ENCODE measurements around the gene PCDHGB3.
"Not testable (repeated sequence)": the region's sequence is repeated elsewhere in the genome, so short reads cannot be mapped to it uniquely, and the experiment has no call there.

Gene PCDHGB3

DNA sequence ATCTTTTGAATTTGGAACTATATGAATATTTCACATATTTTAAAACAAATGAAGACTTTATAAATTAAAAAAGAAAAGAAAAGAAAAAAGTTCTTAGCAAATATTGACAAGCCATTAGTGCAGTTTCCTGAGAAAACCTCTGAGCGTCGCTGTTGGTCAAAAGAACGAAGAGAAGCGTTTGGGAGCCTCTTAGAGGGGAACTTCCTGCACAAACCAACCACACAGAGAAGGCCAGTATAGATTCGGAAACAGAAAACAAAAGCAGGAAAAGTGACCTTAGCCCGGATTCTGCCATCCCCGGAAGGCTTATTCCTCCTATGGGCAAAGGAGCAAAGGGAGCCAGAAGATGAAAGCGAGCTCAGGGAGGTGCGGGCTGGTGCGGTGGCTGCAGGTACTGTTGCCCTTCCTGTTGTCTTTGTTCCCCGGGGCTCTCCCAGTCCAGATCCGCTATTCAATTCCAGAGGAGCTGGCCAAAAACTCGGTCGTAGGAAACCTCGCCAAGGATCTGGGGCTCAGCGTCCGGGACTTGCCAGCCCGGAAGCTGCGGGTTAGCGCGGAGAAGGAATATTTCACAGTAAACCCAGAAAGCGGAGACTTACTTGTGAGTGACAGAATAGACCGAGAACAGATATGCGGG lies 10.1 kb upstream of the PCDHGB3 start, which contains the start of gene PCDHGB2:
TSS of gene PCDHGB2 (plus strand) at position 205 of the 637 bp plus-strand sequence. CDS start at position 347, 142 bp downstream.
- peak; percentile 14 for DNase-seq

DNA sequence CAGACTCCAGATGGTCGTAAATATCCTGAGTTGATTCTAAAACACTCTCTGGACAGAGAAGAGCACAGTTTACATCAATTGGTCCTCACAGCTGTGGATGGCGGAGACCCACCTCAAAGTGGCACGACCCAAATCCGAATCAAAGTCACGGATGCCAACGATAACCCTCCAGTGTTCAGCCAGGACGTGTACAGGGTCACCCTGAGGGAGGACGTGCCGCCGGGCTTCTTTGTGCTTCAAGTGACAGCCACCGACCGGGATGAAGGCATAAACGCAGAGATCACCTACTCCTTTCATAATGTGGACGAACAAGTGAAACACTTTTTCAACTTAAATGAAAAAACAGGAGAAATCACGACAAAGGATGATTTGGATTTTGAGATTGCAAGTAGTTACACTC lies 9.4 kb upstream of the PCDHGB3 start:
- DNase-seq: no peak

DNA sequence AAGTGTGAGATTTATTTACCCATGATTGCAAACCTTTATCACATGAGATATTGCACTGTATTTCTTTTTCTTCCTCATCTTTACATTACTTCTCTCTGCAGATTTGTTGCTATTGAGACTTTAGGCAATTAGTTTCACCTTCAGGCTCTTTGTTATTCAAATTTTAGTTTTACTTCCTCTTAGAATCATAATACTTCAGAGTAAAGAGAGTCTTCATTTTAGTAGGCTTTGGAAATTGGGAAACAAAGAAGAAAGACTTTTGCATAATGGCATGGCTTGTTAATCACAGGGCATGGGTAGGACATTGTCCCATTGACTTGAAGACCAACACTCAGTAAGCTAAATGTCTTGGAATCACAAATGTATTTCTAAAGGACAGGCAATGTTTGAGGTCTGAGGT lies 7.3 kb upstream of the PCDHGB3 start:
- no peak for DNase-seq

DNA sequence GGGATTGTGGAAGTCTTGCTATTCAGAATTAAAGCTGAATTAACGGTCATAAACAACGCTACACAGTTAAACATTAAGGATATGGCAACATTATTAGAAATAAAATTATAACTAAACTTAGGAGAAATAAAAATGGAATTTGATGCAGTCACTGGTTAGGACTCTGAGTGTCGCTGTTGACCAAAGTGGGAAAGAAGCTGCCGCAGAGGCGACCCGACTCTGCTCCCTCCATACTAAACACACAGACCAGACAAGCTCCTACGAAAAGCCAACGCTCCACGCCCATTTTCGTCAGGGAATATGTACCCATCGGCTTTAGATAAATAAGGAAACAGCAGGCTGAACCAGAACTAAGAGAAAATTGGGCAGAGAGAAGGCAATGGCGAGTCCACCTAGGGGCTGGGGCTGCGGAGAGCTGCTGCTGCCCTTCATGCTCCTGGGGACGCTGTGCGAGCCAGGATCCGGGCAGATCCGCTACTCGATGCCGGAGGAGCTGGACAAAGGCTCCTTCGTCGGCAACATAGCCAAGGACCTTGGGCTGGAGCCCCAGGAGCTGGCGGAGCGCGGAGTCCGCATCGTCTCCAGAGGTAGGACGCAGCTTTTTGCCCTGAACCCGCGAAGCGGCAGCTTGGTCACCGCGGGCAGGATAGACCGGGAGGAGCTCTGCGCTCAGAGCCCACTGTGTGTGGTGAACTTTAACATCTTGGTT lies 5.9 kb upstream of the PCDHGB3 start, which contains the start of gene PCDHGA5:
TSS of gene PCDHGA5 (plus strand) at position 211 of the 709 bp plus-strand sequence. CDS start at position 380, 169 bp downstream.
- no peak for DNase-seq

DNA sequence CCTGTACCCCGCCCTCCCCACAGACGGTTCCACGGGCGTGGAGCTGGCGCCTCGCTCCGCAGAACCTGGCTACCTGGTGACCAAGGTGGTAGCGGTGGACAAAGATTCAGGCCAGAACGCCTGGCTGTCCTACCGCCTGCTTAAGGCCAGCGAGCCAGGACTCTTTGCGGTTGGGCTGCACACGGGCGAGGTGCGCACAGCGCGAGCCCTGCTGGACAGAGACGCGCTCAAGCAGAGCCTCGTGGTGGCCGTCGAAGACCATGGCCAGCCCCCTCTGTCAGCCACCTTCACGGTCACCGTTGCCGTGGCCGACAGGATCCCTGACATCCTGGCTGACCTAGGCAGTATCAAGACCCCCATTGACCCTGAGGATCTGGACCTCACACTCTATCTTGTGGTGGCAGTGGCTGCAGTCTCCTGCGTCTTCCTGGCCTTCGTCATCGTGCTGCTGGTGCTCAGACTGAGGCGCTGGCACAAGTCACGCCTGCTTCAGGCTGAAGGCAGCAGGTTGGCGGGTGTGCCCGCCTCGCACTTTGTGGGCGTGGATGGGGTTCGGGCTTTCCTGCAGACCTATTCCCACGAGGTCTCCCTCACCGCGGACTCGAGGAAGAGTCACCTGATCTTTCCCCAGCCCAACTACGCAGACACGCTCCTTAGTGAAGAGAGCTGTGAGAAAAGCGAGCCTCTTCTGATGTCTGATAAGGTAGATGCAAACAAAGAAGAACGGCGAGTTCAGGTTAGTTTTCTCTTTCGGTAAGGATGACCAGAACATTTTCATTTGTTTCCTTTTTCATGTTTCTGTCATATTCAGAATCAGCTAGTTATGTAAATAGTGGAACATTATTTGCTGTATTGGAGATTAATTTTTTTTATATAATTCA lies 3.8 kb upstream of the PCDHGB3 start:
- no peak for DNase-seq

DNA sequence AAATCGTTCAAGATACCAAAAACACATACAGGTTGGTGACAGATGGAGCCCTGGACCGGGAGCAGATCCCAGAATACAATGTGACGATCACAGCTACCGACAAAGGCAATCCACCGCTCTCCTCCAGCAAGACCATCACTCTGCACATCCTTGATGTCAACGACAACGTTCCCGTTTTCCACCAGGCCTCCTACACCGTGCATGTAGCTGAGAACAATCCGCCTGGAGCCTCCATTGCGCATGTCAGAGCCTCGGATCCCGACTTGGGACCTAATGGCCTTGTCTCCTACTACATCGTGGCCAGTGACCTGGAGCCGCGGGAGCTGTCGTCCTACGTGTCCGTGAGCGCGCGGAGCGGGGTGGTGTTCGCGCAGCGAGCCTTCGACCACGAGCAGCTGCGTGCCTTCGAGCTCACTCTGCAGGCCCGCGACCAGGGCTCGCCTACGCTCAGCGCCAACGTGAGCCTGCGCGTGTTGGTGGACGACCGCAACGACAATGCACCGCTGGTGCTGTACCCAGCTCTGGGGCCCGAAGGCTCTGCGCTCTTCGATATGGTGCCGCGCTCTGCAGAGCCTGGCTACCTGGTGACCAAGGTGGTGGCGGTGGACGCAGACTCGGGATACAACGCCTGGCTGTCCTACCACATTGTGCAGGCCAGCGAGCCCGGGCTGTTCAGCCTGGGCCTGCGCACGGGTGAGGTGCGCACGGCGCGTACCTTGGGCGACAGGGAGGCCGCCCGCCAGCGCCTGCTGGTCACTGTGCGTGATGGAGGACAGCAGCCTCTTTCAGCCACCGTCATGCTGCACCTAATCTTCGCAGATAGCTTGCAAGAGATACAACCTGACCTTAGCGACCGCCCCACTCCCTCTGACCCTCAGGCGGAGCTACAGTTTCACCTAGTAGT lies 1.8 kb downstream of the PCDHGB3 start:
- no peak for DNase-seq

DNA sequence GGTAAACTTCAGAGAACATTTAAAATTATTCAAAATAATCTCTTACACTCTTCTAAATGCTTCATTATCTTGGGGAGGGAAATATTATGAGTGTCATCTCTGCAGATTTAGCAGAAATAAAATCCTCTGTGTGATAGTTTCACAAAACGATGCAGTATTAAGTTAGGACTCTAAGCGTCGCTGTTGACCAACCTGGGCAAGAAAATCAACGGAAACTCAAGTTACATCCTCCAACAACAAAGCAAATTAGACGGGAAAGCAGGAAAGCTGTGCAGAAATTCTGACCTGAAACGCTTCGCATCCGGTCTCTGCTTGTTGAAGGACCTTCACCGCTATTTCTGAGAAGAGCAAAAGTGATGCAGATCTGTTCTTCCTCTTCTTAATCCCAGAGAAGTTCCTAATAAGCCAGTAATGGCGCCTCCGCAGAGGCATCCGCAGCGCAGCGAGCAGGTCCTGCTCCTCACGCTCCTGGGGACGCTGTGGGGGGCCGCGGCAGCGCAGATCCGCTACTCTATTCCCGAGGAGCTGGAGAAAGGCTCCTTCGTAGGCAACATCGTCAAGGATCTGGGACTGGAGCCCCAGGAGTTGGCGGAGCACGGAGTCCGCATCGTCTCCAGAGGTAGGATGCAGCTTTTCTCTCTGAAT lies 3.8 kb downstream of the PCDHGB3 start, which contains the start of gene PCDHGA6:
TSS of gene PCDHGA6 (plus strand) at position 219 of the 645 bp plus-strand sequence. CDS start at position 412, 193 bp downstream.
- no peak for DNase-seq

DNA sequence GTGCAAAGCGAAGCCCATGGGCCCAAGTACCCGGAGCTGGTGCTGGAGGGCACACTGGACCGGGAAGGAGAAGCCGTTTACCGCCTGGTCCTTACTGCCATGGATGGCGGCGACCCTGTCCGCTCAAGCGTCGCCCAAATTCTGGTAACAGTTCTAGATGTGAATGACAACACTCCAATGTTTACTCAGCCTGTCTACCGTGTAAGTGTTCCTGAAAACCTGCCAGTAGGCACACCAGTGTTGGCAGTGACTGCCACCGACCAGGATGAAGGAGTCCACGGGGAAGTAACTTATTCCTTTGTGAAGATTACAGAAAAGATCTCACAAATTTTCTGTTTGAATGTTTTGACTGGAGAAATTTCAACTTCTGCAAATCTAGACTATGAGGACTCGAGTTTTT lies 4.6 kb downstream of the PCDHGB3 start:
- no peak for DNase-seq

DNA sequence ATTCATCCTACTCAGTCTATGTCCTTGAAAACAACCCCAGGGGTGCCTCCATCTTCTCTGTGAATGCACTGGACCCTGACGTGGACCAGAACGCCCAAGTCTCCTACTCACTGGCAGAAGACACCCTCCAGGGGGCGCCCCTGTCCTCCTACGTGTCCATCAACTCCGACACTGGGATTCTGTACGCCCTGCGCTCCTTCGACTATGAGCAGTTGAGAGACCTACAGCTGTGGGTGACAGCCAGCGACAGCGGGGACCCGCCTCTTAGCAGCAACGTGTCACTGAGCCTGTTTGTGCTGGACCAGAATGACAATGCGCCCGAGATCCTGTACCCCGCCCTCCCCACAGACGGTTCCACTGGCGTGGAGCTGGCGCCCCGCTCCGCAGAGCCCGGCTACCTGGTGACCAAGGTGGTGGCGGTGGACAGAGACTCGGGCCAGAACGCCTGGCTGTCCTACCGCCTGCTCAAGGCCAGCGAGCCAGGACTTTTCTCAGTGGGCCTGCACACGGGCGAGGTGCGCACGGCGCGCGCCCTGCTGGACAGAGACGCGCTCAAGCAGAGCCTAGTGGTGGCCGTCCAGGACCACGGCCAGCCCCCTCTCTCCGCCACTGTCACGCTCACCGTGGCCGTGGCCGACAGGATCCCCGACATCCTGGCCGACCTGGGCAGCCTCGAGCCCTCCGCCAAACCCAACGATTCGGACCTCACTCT lies 5.6 kb downstream of the PCDHGB3 start:
- not testable (repeated sequence) for DNase-seq

DNA sequence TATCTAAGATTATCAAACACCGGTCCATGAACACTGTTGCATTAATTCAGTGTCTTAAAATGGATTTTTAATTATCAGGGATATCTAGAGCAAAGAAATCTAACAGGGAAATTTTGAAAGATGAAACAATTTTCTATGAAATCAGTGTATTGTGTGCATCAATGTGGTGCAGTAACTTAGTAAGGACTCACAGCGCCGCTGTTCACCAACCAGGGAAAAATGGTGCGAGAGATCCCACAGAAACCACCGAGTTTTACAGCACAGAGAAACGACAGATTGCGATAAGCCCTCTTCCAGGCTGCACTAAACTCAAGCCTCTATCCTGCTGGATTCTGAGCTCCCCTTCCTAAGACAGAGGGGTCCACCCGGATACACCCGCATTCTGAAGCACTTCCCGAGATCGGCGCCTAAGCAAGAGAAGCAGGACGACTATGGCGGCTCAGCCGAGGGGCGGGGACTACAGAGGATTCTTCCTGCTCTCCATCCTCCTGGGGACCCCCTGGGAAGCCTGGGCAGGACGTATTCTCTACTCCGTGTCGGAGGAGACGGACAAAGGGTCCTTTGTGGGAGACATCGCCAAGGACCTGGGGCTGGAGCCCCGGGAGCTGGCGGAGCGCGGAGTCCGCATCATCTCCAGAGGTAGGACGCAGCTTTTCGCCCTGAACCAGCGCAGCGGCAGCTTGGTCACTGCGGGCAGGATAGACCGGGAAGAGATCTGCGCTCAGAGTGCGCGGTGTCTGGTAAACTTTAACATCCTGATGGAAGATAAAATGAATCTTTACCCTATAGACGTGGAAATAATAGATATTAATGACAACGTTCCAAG lies 12.6 kb downstream of the PCDHGB3 start, which contains the start of gene PCDHGA7:
TSS of gene PCDHGA7 (plus strand) at position 274 of the 826 bp plus-strand sequence. CDS start at position 432, 158 bp downstream.
- DNase-seq: no peak

DNA sequence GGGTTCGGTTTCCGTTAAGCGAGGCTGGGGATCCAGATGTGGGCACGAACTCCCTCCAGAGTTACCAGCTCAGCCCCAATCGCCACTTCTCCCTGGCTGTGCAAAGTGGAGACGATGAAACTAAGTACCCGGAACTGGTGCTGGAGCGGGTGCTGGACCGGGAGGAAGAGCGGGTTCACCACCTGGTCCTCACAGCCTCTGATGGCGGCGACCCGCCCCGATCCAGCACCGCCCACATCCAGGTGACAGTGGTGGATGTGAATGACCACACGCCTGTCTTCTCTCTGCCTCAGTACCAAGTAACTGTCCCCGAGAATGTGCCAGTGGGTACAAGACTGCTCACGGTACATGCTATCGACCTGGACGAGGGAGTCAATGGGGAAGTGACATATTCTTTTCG lies 13.3 kb downstream of the PCDHGB3 start:
- no peak for DNase-seq

DNA sequence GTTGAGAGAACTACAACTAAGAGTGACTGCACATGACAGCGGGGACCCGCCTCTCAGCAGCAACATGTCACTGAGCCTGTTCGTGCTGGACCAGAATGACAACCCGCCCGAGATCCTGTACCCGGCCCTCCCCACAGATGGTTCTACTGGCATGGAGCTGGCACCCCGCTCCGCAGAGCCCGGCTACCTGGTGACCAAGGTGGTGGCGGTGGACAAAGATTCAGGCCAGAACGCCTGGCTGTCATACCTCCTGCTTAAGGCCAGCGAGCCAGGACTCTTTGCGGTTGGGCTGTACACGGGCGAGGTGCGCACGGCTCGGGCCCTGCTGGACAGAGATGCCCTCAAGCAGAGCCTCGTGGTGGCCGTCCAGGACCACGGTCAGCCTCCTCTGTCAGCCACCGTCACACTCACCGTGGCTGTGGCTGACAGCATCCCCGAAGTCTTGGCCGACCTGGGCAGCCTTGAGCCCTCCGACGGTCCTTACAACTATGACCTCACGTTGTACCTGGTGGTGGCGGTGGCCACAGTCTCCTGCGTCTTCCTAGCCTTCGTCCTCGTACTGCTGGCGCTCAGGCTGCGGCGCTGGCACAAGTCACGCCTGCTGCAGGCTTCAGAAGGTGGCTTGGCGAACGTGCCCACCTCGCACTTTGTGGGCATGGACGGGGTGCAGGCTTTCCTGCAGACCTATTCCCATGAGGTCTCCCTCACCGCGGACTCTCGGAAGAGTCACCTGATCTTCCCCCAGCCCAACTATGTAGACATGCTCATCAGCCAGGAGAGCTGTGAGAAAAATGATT lies 14.6 kb downstream of the PCDHGB3 start:
- DNase-seq: no peak

DNA sequence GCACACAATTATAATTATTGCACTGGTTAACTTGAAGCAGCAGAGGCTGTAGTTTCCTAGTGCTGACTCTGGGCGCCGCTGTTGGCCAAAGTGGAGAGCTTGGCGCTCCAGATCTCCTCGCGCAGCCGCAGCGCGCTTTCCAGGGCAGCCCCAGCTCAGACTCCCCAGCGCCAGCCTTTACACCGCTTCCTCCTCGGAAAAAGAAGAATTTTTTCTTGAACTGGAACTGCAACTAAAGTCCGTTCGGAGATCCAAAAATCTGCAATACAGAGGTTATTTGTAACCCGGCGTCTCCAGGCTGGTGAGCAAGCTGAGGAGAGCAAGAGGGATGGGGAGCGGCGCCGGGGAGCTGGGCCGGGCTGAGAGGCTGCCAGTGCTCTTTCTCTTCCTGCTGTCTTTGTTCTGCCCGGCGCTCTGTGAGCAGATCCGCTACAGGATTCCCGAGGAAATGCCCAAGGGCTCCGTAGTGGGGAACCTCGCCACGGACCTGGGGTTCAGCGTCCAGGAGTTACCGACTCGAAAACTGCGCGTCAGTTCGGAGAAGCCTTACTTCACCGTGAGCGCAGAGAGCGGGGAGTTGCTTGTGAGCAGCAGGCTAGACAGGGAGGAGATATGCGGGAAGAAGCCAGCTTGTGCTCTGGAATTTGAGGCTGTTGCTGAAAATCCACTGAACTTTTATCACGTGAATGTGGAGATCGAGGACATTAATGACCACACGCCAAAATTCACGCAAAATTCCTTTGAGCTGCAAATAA lies 17.7 kb downstream of the PCDHGB3 start, which contains the start of gene PCDHGB4:
TSS of gene PCDHGB4 (plus strand) at position 142 of the 755 bp plus-strand sequence. CDS start at position 329, 187 bp downstream.
- not testable (repeated sequence) for DNase-seq

DNA sequence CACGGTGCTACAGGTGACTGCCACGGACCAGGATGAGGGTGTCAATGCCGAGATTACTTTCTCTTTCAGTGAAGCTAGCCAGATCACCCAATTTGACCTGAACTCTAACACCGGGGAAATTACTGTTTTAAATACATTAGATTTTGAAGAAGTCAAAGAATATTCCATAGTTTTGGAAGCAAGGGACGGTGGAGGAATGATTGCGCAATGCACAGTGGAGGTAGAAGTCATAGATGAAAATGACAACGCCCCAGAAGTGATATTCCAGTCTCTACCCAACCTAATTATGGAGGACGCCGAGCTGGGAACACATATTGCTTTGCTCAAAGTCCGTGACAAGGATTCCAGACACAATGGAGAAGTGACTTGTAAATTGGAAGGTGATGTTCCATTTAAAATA lies 18.6 kb downstream of the PCDHGB3 start:
- no peak for DNase-seq

DNA sequence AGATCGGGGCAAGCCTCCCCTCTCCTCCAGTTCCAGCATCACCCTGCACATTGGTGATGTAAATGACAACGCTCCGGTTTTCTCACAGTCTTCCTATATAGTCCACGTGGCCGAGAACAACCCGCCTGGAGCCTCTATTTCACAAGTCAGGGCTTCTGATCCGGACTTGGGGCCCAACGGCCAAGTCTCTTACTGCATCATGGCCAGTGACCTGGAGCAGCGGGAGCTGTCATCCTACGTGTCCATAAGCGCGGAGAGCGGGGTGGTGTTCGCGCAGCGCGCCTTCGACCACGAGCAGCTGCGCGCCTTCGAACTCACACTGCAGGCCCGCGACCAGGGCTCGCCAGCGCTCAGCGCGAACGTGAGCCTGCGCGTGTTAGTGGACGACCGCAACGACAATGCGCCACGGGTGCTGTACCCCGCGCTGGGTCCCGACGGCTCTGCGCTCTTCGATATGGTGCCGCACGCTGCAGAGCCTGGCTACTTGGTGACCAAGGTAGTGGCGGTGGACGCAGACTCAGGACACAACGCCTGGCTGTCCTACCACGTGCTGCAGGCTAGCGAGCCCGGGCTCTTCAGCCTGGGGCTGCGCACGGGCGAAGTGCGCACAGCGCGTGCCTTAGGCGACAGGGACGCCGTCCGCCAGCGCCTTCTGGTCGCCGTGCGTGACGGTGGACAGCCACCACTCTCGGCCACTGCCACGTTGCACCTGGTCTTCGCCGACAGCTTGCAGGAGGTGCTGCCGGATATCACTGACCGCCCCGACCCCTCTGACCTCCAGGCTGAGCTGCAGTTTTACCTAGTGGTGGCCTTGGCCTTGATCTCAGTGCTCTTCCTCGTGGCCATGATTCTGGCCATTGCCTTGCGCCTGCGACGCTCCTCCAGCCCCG lies 19.4 kb downstream of the PCDHGB3 start:
- no peak for DNase-seq

DNA sequence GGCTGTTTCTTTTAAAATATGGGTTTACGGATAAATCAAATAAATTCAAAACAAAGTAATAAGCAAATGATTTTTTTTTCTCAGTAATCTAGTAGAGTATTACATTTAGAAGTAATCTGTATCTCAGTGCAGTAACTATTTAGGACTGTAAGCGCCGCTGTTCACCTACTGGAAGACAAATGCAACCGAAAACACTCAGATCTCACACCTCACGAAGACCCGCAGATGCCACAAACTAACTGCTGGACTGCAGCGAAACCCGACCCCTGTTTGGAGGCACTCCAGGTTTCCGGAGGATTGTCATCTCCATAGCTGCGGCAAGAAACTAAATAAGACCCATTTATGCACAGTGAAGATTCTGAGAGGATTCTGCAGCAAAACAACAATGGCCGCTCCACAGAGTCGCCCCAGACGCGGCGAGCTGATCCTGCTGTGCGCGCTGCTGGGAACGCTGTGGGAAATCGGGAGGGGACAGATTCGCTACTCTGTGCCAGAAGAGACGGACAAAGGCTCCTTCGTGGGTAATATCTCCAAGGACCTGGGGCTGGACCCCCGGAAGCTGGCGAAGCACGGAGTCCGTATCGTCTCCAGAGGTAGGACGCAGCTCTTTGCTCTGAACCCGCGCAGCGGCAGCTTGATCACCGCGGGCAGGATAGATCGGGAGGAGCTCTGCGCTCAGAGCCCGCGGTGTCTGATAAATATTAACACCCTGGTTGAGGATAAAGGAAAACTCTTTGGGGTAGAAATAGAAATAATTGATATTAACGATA lies 22.6 kb downstream of the PCDHGB3 start, which contains the start of gene PCDHGA8:
TSS of gene PCDHGA8 (plus strand) at position 205 of the 770 bp plus-strand sequence. CDS start at position 386, 181 bp downstream.
- DNase-seq: no peak

Data from NCI-H2029 treated with DMSO at 0.1 percent for 48 hours (cell line).